ENCODE results near the gene GRAMD2B. TPM values are rescaled to one million over a fixed set of nuclear protein-coding genes. Genes with fewer than 3 reads are reported as not detected.

GRAMD2B gene
- total RNA-seq, 2 experiments from 2014 or later = 4.6 to 5.2 TPM

DNA sequence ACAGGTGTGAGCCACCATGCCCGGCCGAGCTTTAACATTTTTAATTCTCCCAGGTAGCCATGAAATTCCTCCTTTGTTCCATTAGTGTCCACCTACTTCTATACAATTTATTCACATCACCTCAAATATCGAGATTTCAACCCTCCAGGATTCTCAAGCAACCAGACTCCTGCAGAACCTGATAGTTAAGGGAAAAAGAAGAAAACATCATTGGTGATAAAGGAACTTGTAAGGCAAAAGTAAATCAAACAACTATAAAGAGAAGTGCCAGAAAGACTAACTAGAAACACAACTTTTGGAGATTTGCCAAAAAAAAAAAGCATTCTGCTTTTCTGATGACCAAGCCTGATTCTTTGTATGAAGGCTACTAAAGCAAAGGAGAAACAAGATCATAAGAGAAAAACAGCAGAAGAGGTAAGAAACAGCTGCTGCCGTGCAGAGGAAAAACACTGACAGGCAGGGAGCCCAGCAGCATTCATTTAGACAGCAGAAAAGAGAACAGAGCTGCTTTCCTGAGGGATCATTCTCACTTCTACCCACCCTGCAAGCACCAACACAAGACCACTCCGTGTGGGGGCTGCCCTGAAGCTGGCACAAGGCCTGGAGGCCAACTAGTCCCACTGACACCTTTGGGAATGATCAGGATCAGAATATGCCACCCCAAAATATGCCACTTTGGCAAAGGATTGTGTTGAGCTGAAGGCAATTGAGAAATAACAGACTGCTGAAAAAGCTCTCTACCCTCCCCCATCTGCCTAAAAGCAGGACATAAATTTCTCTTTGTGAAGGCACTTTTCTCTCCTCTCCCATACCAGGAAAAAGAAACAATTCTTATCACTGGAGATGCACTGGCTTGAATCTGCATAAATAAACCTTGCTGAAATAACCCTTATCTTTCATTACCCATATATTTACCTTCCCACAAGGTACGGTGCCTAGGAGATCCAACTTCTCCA lies 96.7 kb downstream of the GRAMD2B start:
- Mint-ChIP-seq H3K4me1 (no peaks in the 10 kb centered on the region), H3K9me3 (no peaks in the 10 kb centered on the region), H3K27me3 (no peaks in the 10 kb centered on the region), H3K36me3 (no peaks in the 10 kb centered on the region), H3K4me3 (no peak overlapping the region), H3K27ac (no peak overlapping the region)
- ATAC-seq (ENCODE audit: low read depth) (no peak), DNase-seq (no peak)
- POLR2A ChIA-PET = no interaction called here

- no peaks in the 10 kb centered on the region for H3K27me3 Mint-ChIP-seq
- ATAC-seq (ENCODE audit: low read depth) (no peak), DNase-seq (no peak)
- no peaks in the 10 kb centered on the region for H3K4me1 Mint-ChIP-seq
- no peaks in the 10 kb centered on the region for H3K36me3 Mint-ChIP-seq
- no peaks in the 10 kb centered on the region for H3K9me3 Mint-ChIP-seq
- no peak overlapping the region for H3K4me3 Mint-ChIP-seq
- POLR2A ChIA-PET = no interaction called here
- no peak overlapping the region for H3K27ac Mint-ChIP-seq
These were observed 97.4 kb downstream of the GRAMD2B start for GRCh38 chr5:126520593-126520953.

DNA sequence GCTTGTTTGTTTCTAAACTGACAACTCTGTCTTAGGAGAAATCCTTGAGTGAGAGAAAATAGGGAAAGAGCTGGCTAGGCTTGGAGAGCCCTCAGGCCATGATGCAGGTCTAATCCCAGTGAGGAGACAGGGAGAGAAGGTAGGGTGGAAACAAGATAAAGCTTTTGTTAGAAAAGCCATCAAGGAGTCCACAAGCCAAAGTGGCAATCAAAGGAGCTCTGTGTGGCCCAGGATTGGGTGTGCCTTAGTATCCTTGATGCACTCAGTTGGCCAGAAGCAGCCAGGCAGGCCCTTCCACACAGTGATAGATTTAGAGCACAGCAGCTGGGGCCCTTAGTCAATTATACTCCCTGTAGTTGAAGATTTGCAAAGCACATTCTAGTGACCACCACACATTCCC lies 97.9 kb downstream of the GRAMD2B start:
- DNase-seq = no peak
- Mint-ChIP-seq H3K27me3 (no peaks in the 10 kb centered on the region), H3K4me1 (no peaks in the 10 kb centered on the region), H3K4me3 (no peak overlapping the region), H3K9me3 (no peaks in the 10 kb centered on the region), H3K36me3 (no peaks in the 10 kb centered on the region), H3K27ac (no peak overlapping the region)
- POLR2A ChIA-PET = no interaction called here
- no peak for ATAC-seq (ENCODE audit: low read depth)

- no peaks in the 10 kb centered on the region for H3K4me1 Mint-ChIP-seq
- no peaks in the 10 kb centered on the region for H3K9me3 Mint-ChIP-seq
- POLR2A ChIA-PET = no interaction called here
- no peak for ATAC-seq (ENCODE audit: low read depth)
- peaks cover 2% of the 10 kb centered on the region for H3K27me3 Mint-ChIP-seq
- H3K4me3 Mint-ChIP-seq = no peak overlapping the region
- DNase-seq = no peak
- no peaks in the 10 kb centered on the region for H3K36me3 Mint-ChIP-seq
- no peak overlapping the region for H3K27ac Mint-ChIP-seq
These were observed 100.8 kb downstream of the GRAMD2B start for GRCh38 chr5:126523818-126524510.

DNA sequence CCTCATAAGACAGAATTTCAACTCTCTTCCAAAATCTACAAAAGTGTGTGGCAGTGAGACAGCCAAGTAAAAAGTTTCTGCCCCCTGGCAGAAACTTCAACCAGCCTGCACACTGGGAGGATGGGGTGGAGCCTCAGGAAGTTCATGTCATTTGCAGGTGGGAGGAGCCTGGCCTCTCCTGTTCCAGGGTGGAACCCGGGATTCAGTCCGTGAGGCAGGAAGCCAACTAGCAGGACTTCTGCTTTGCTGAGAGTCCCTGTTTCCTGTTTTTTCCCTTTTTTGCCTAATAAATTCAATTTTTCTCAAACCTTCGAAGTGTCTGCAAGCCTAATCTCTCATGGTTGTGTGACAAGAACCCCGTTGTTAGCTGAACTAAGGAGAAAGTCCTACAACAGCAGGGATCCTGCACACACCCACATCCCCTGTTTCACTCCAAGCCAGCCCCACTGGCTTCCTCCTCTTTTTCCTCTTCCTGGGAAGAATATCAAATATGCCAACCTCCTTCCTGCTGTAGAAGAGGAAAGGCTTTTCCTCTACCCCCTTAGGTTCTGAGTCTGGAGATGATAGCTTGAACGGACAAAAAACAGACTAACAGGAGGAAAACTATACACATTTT lies 102.5 kb downstream of the GRAMD2B start:
- DNase-seq = no peak
- Mint-ChIP-seq H3K9me3 (no peaks in the 10 kb centered on the region), H3K4me1 (no peaks in the 10 kb centered on the region), H3K27me3 (peaks cover 2% of the 10 kb centered on the region), H3K27ac (no peak overlapping the region), H3K36me3 (no peaks in the 10 kb centered on the region), H3K4me3 (no peak overlapping the region)
- no peak for ATAC-seq (ENCODE audit: low read depth)
- POLR2A ChIA-PET = no interaction called here

DNA sequence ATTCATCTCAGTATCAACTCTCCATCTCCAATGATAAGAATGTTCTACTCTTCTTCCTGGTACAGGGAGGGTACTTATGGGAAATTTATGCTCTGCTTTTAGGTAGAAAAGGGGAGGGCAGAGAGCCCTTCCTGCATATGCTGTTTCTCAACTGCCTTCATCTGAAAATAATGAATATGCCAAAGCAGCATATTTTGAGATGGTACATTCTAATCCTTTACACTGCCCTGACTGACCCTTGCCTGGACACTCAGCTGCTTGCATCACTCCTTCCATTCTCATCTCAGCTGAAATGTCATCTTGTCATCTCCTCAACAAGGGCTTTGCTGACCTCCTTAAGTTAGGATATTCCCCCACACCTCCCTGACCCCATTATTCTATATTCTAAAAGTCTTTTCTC lies 103.3 kb downstream of the GRAMD2B start:
- ATAC-seq (ENCODE audit: low read depth) = no peak
- H3K9me3 Mint-ChIP-seq = no peaks in the 10 kb centered on the region
- no peak overlapping the region for H3K4me3 Mint-ChIP-seq
- H3K27me3 Mint-ChIP-seq = peaks cover 2% of the 10 kb centered on the region
- H3K36me3 Mint-ChIP-seq = no peaks in the 10 kb centered on the region
- no peak overlapping the region for H3K27ac Mint-ChIP-seq
- H3K4me1 Mint-ChIP-seq = no peaks in the 10 kb centered on the region
- POLR2A ChIA-PET = no interaction called here
- no peak for DNase-seq

DNA sequence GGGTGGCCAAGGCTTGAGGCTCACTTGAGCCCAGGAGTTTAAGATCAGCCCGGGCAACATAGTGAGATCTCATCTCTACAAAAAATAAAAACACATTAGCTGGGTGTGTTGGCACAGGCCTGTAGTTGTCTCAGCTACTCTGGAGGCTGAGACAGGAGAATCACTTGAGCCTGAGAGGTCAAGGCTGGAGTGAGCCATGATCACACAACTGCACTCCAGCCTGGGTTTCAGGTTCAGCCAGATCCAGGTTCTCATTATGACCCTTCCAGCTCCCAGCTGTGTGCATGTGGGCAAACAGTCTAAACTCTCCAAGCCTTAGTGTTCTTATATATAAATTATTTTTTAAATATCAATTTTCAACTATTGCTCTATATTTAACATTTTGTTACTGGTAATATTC lies 103.9 kb downstream of the GRAMD2B start:
- POLR2A ChIA-PET = no interaction called here
- no peaks in the 10 kb centered on the region for H3K9me3 Mint-ChIP-seq

GRCh38 chr5:126527892-126528291 lies 104.7 kb downstream of the GRAMD2B start:
- Mint-ChIP-seq H3K36me3 (no peaks in the 10 kb centered on the region), H3K27ac (no peak overlapping the region), H3K9me3 (no peaks in the 10 kb centered on the region), H3K27me3 (peaks cover 2% of the 10 kb centered on the region), H3K4me1 (no peaks in the 10 kb centered on the region), H3K4me3 (no peak overlapping the region)
- POLR2A ChIA-PET = no interaction called here
- no peak for DNase-seq
- no peak for ATAC-seq (ENCODE audit: low read depth)

More for the DNA sequence above, 103.9 kb downstream of the GRAMD2B start:
- Mint-ChIP-seq H3K4me1 (no peaks in the 10 kb centered on the region), H3K27me3 (peaks cover 2% of the 10 kb centered on the region), H3K27ac (no peak overlapping the region), H3K4me3 (no peak overlapping the region), H3K36me3 (no peaks in the 10 kb centered on the region)
- no peak for DNase-seq
- ATAC-seq (ENCODE audit: low read depth) = no peak

DNA sequence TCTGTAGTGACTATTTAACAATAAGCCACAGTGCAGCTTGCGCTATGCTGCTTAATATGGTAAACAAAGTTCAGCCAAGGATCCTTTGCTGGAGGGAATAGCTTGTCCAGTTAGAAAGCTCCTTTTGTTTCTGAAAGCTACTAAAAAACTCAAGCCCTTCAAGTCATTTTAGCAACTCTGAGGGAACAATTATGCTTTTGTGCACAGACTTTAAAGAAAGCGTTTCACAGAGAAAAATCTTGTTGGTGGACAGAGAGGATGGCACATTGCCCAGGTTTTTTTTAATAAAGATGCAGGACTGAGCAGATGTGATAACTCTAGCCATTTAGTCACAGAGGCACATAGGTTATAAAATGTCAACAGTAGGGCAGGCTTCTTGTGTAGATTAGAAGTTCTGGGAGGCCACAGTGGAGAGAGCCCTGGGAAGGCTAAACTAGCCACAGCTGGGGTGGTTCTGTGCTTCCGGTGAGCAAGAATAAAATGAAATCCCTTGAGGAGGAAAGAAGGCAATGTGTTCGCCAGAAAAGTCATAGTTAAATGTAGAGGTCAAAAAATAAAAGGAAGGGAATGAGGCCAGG lies 108.4 kb downstream of the GRAMD2B start:
- DNase-seq (no peak), ATAC-seq (ENCODE audit: low read depth) (no peak)
- Mint-ChIP-seq H3K27me3 (peaks cover 2% of the 10 kb centered on the region), H3K4me1 (no peaks in the 10 kb centered on the region), H3K27ac (no peak overlapping the region), H3K36me3 (no peaks in the 10 kb centered on the region), H3K9me3 (no peaks in the 10 kb centered on the region), H3K4me3 (no peak overlapping the region)
- POLR2A ChIA-PET = interaction anchor here (0.6 kb wide), 1 partner anchor 194 kb away, joined by 3 read pairs; no protein-coding TSS in a partner anchor

GRCh38 chr5:126534553-126534952 lies 111.3 kb downstream of the GRAMD2B start:
- Mint-ChIP-seq H3K4me1 (no peaks in the 10 kb centered on the region), H3K36me3 (no peaks in the 10 kb centered on the region), H3K4me3 (no peak overlapping the region), H3K27ac (no peak overlapping the region), H3K27me3 (no peaks in the 10 kb centered on the region), H3K9me3 (no peaks in the 10 kb centered on the region)
- DNase-seq (no peak), ATAC-seq (ENCODE audit: low read depth) (no peak)
- POLR2A ChIA-PET = no interaction called here

DNA sequence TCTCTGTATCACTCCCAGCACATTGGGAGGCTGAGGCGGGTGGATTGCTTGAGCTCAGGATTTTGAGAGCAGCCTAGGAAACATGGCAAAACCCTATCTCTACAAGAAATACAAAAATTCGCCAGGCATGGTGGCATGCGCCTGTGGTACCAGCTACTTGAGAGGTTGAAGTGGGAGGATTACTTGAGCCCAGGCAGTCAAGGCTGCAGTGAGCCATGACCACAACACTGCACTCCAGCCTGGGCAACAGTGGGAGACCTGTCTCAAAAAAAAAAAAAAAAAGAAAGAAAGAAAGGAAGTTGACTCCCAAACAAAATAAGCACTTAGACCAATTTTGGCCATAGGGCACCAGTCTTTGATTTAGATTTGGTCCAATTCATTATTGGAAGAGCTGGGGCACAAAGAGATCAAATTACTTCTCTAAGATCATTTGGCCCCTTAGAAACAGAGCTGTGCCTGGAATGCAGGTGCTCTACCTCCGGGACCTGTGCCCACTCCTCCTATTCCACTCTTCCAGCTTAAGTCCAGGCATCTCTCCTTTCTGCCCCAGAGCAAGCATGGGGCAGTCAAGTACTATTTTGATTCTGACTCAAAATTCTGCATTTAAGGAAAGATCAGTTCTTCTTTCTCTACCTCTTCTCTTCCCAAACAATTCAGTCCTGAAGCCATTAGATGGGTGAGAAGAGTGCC lies 112.8 kb downstream of the GRAMD2B start:
- no peak for DNase-seq
- ATAC-seq (ENCODE audit: low read depth) = no peak
- Mint-ChIP-seq H3K36me3 (no peaks in the 10 kb centered on the region), H3K9me3 (no peaks in the 10 kb centered on the region), H3K4me1 (no peaks in the 10 kb centered on the region), H3K27me3 (peaks cover 2% of the 10 kb centered on the region), H3K27ac (no peak overlapping the region), H3K4me3 (no peak overlapping the region)
- POLR2A ChIA-PET = no interaction called here

DNA sequence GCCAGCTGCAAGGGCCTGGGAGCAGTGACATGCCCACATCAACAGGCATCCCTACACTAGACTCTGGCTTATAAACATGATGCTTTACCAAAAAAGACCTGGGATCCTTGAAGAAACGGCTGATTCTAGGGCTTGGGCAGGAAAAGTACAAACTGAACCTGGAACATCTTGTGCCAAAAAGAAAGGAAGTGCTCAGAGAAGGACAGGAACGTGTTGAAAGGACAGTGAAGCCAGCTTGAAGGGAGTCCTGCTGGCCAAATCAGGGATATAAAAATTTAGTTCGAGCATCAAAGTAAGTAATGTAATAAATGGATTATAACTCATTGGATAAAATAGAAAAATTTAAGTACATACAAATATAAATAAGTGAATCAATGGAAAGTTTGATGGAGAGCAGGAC lies 113.7 kb downstream of the GRAMD2B start:
- no peak overlapping the region for H3K27ac Mint-ChIP-seq
- H3K36me3 Mint-ChIP-seq = no peaks in the 10 kb centered on the region
- no peak for DNase-seq
- H3K4me3 Mint-ChIP-seq = no peak overlapping the region
- no peak for ATAC-seq (ENCODE audit: low read depth)
- peaks cover 2% of the 10 kb centered on the region for H3K27me3 Mint-ChIP-seq
- H3K9me3 Mint-ChIP-seq = no peaks in the 10 kb centered on the region
- POLR2A ChIA-PET = no interaction called here
- H3K4me1 Mint-ChIP-seq = no peaks in the 10 kb centered on the region

DNA sequence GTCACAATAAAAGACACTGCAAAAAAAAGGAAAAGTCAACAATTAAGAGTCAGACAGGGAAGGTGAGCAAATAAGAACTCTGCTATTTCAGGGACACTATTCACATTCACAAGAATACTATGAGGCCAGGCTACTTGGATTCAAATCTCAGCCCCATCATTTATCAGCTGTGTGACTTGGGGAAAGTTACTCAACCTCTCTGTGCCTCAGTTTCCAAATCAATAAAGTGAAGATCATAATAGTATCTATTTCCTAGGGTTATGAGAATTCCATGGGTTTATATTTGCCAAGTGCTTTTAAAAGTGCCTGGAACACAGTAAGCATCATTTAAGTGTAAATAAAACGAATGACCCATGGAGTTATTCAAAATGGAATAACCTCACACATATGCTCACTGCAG lies 115.4 kb downstream of the GRAMD2B start:
- no peak for DNase-seq

More for the DNA sequence above, 115.4 kb downstream of the GRAMD2B start:
- Mint-ChIP-seq H3K27me3 (peaks cover 2% of the 10 kb centered on the region), H3K27ac (no peak overlapping the region), H3K36me3 (no peaks in the 10 kb centered on the region), H3K4me3 (no peak overlapping the region), H3K9me3 (no peaks in the 10 kb centered on the region), H3K4me1 (peaks cover 4% of the 10 kb centered on the region)
- ATAC-seq (ENCODE audit: low read depth) = no peak
- POLR2A ChIA-PET = no interaction called here
